WTC11 (cell line): ENCODE results near the gene MTREX. TPM values are rescaled to one million over a fixed set of nuclear protein-coding genes. Genes with fewer than 3 reads are reported as not detected.

Experiments
- ATAC-seq: fragments of 200-7000 bp; cut with Tn5 transposase; 2 replicates; pipeline ENCODE4 v1.10.0; 2021; ENCODE audit warnings: mild to moderate bottlenecking, moderate library complexity
- CTCF ChIA-PET: fragments of 300-600 bp; sonication (Branson Sonifier 250); formaldehyde crosslinking; loops from one replicate; lab custom pipeline; 2021; ENCODE audit warnings: antibody characterized with exemption; lab: Charles Lee
- POLR2A ChIA-PET: fragments of 350-600 bp; sonication (Branson Sonifier 250); formaldehyde crosslinking; loops from one replicate; lab custom pipeline; 2021; ENCODE audit warnings: antibody characterized with exemption; lab: Charles Lee
- DNase-seq: peaks from one replicate; pipeline ENCODE4 v3.0.0; 2021; ENCODE audit warnings: low spot score
- H3K27ac Mint-ChIP-seq: 2 replicates; pipeline ENCODE4 v1.8.0; 2021; ENCODE audit warnings: mixed read lengths
- H3K27me3 Mint-ChIP-seq: 2 replicates; pipeline ENCODE4 v1.8.0; 2021; ENCODE audit warnings: low read depth, mild to moderate bottlenecking, moderate library complexity, mixed read lengths
- H3K36me3 Mint-ChIP-seq: 2 replicates; pipeline ENCODE4 v1.8.0; 2021; ENCODE audit warnings: mixed read lengths
- H3K4me1 Mint-ChIP-seq: 2 replicates; pipeline ENCODE4 v1.8.0; 2022; ENCODE audit warnings: mixed read lengths
- H3K4me3 Mint-ChIP-seq: 2 replicates; pipeline ENCODE4 v1.8.0; 2021; ENCODE audit warnings: mild to moderate bottlenecking, moderate library complexity, mixed read lengths
- H3K9me3 Mint-ChIP-seq: 2 replicates; pipeline ENCODE4 v1.8.0; 2021; ENCODE audit warnings: mixed read lengths
- ATF6 ChIP-seq: sonication (generic); formaldehyde crosslinking; IDR thresholded peaks from 2 replicates; pipeline ENCODE4 v1.8.1; 2023; ENCODE audit warnings: mild to moderate bottlenecking, missing genetic modification reagents
- ESRRA ChIP-seq: sonication (generic); formaldehyde crosslinking; IDR thresholded peaks from 2 replicates; pipeline ENCODE4 v1.8.1; 2022; ENCODE audit warnings: mild to moderate bottlenecking, missing genetic modification reagents, borderline replicate concordance
- FOXJ3 ChIP-seq: sonication (generic); formaldehyde crosslinking; IDR thresholded peaks from 2 replicates; pipeline ENCODE4 v1.9.0; 2021; ENCODE audit warnings: missing genetic modification reagents, mild to moderate bottlenecking, borderline replicate concordance
- FOXP1 ChIP-seq: sonication (generic); formaldehyde crosslinking; IDR thresholded peaks from 2 replicates; pipeline ENCODE4 v1.8.0; 2022; ENCODE audit warnings: missing genetic modification reagents, mild to moderate bottlenecking, moderate library complexity, borderline replicate concordance
- IRF1 ChIP-seq: sonication (generic); formaldehyde crosslinking; IDR thresholded peaks from 2 replicates; pipeline ENCODE4 v1.8.0; 2023; ENCODE audit warnings: missing genetic modification reagents
- MAX ChIP-seq: sonication (generic); formaldehyde crosslinking; IDR thresholded peaks from 2 replicates; pipeline ENCODE4 v1.8.0; 2022; ENCODE audit warnings: mild to moderate bottlenecking, missing genetic modification reagents
- PRDM15 ChIP-seq: sonication (generic); formaldehyde crosslinking; IDR thresholded peaks from 2 replicates; pipeline ENCODE4 v1.8.0; 2022; ENCODE audit warnings: missing genetic modification reagents
- PRRX2 ChIP-seq: fragments of 250-450 bp; sonication (Bioruptor Pico); IDR thresholded peaks from 2 replicates; pipeline ENCODE4 v1.8.0; 2021; ENCODE audit warnings: mild to moderate bottlenecking
- SOX15 ChIP-seq: fragments of 250-450 bp; sonication (Bioruptor Pico); IDR thresholded peaks from 2 replicates; pipeline ENCODE4 v1.9.0; 2021; ENCODE audit warnings: mild to moderate bottlenecking
- SP1 ChIP-seq: sonication (generic); formaldehyde crosslinking; conservative IDR thresholded peaks from 2 replicates; pipeline ENCODE4 v1.8.1; 2022; ENCODE audit warnings: missing genetic modification reagents
- STAT6 ChIP-seq: sonication (generic); formaldehyde crosslinking; conservative IDR thresholded peaks from 2 replicates; pipeline ENCODE4 v1.8.1; 2023; ENCODE audit warnings: mild to moderate bottlenecking, low read depth, missing genetic modification reagents, moderate library complexity
- USF2 ChIP-seq: sonication (generic); formaldehyde crosslinking; IDR thresholded peaks from 2 replicates; pipeline ENCODE4 v1.8.1; 2023; ENCODE audit warnings: mild to moderate bottlenecking, missing genetic modification reagents, moderate library complexity
- ZBTB43 ChIP-seq: sonication (generic); formaldehyde crosslinking; IDR thresholded peaks from 2 replicates; pipeline ENCODE4 v1.8.1; 2023; ENCODE audit warnings: mild to moderate bottlenecking, missing genetic modification reagents
- ZMAT4 ChIP-seq: fragments of 250-450 bp; sonication (Bioruptor Pico); IDR thresholded peaks from 2 replicates; pipeline ENCODE4 v1.9.0; 2021; ENCODE audit warnings: mild to moderate bottlenecking
- ZNF138 ChIP-seq: sonication (generic); formaldehyde crosslinking; conservative IDR thresholded peaks from 2 replicates; pipeline ENCODE4 v1.8.1; 2022; ENCODE audit warnings: mild to moderate bottlenecking, moderate library complexity, missing genetic modification reagents
- total RNA-seq: library from RNA; stranded (reverse); gene quantifications from 3 replicates; pipeline ENCODE4 v1.2.3, GENCODE V29; 2021

Gene MTREX
- total RNA-seq, 1 experiment from 2014 or later: 110 TPM

GRCh38 chr5:55304584-55304983, 3.2 kb upstream of the MTREX start:
- no peak for ATAC-seq
- Mint-ChIP-seq H3K4me3 (no peak overlapping the region), H3K27ac (no peak overlapping the region), H3K4me1 (peaks cover 10% of the 10 kb centered on the region), H3K36me3 (peaks cover 20% of the 10 kb centered on the region), H3K9me3 (peaks cover 5% of the 10 kb centered on the region), H3K27me3 (no peaks in the 10 kb centered on the region; the same call in 1 of the 2 replicates)
- ChIA-PET CTCF (interaction anchor here (0.5 to 0.7 kb wide), 3 partner anchors 17 to 583 kb away, joined by 3 to 4 read pairs (median 3); no protein-coding TSS in a partner anchor), POLR2A (no interaction called here)
- TF ChIP-seq STAT6 (CRISPR knock-in tag) (no peak), PRDM15 (CRISPR knock-in tag) (no peak), ZMAT4 (CRISPR knock-in tag) (no peak), PRRX2 (CRISPR knock-in tag) (no peak), FOXP1 (CRISPR knock-in tag) (no peak), ATF6 (CRISPR knock-in tag) (no peak)
- no peak for DNase-seq

- Mint-ChIP-seq H3K4me1 (peaks cover 10% of the 10 kb centered on the region), H3K4me3 (no peak overlapping the region), H3K27me3 (no peaks in the 10 kb centered on the region; the same call in 1 of the 2 replicates), H3K9me3 (peaks cover 5% of the 10 kb centered on the region), H3K36me3 (peaks cover 18% of the 10 kb centered on the region), H3K27ac (no peak overlapping the region)
- POLR2A ChIA-PET: no interaction called here
- ATAC-seq: no peak
- CTCF ChIA-PET: interaction anchor here (0.5 kb wide), 1 partner anchor 582 kb away, joined by 3 read pairs; no protein-coding TSS in a partner anchor
- no peak for DNase-seq
- TF ChIP-seq USF2 (no peak), ESRRA (CRISPR knock-in tag) (no peak), IRF1 (CRISPR knock-in tag) (no peak), PRDM15 (CRISPR knock-in tag) (no peak), ZBTB43 (CRISPR knock-in tag) (no peak), FOXJ3 (CRISPR knock-in tag) (no peak), MAX (no peak), SOX15 (no peak), ZNF138 (CRISPR knock-in tag) (no peak), SP1 (CRISPR knock-in tag) (no peak)
Measured at GRCh38 chr5:55305345-55305744, 2.4 kb upstream of the MTREX start.
